GM21447 (cell line): ENCODE data around the gene FOXD4L6.
"Not testable (repeated sequence)": the region's sequence is repeated elsewhere in the genome, so short reads cannot be mapped to it uniquely, and the experiment has no call there.

Experiments used
- ATAC-seq: cut with Tn5 transposase; IDR thresholded peaks from one replicate; pipeline ENCODE4 v1.9.1; 2021; ENCODE audit not compliant: unreplicated experiment

The FOXD4L6 gene

DNA sequence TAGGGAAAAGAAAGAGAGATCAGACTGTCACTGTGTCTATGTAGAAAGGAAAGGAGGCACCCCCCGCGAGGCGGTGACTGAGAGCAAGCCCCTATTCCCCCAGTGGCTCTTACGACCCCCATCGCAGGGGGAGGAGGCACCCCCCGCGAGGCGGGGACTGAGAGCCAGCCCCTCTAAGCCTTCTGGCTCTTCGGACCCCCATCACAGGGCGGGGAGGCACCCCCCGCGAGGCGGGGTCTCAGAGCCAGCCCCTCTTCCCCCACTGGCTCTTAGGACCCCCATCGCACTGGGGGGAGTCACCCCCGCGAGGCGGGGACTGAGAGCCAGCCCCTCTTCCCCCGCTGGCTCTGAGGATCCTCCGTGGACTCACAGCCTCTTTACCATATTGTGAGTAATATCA is 23.9 kb downstream of the FOXD4L6 start:
- not testable (repeated sequence) for ATAC-seq

DNA sequence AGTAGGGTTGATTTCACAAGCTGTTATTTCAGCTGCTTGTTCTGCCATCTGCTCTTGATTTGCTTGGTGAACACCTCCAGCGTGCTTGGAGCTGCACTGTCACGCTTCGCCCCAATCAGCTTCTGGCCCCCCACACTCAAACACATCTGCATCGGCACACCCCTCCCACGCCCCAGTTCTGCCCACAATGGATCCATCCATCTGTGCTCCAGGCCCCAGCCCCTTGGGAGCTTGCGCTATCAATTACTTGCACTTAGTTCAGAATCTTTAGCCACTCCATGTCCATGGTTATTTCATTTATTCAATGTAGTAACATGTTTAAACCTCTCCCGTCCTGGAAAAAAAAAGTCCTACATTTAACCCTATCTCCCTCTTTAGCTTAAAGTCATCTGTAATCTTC is 28.0 kb downstream of the FOXD4L6 start:
- ATAC-seq: not testable (repeated sequence)

DNA sequence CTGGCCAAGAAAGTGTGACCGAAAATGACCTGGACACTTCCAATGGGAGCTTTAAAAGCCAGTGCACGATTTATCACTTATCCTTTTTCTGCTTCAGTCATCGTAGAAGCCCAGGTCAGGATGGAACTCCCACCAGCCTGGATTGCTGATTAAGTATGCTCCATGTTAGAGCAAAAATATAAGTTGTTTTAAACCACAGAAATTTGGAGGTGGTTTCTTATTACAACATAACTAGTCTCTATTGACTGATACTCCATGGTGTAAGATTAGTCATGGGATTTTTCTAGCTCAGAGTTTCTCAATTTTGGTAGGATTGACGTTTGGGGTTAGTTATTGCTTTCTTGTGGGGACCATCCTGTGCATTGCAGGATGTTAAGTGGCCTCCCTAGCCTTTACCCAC is 29.7 kb downstream of the FOXD4L6 start:
- not testable (repeated sequence) for ATAC-seq

DNA sequence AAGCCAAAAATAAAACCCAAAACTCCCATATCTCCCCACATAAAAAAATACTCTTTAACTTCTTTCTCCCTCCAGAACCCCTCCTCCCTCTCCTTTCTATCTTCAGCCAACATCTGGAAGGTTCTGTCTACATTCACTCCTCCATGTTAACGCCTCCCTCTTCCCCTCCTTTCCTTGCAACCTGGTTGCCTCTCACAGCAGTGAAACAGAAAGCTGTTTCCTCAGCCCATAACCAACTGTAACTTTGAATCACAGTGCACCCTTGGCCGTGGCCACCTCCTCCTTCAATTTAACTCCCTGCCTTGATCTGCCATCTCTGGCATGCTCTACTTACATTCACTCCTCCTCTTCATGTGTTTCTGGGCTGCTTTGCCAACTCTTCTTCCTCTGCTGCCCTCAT is 33.4 kb downstream of the FOXD4L6 start:
- ATAC-seq: not testable (repeated sequence)

DNA sequence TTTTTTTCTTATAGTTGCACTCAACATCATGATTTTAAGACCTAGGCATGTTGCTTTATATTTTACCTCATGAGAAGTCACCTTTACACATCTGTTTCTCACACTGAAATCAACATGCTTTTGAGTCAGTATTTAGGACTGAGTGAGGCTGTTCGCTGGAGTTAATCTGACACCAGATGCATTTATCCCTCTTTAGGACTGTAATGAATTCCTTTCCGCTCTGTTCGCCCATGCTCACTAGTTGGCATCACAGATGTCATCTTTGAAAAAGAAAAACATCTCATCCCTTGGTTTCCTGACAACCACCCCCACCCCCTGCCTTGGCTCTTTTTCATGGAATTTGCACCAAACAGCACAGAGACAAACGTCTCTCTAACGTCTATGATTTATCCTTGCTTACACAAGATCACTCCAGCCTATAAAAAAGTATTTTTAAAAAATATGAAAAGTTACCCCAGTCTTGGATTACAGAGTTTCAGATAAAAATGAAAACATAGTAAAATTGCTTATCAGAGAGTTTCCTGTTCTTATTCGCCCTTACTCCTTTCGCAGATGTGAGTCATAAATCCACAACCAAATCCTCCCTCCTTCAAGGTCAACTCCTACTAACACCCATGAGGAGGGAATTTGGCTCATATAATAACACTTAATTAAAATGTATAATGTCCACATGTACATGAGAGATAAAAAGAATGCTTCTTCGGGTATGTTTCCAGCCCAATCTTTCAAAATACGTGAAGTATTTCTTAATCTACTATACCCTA is 34.3 kb downstream of the FOXD4L6 start:
- ATAC-seq: not testable (repeated sequence)

DNA sequence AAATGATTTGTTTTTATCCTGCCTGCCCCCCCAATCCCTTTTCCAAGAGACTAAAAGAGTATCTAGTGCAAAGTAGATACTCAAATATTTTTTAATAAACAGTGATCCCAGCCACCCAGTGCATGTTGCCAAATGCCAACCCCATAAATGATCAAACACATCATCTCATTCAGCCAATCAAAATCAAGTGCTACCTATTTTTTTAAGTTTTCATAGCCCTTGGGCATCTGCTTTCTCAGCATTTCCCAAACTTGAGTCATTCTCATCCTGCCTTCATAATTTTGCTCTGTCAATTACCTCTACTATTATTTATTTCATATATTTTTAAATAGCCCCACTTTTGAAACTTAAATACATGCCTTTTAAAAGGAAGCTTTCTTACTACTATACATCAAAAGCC is 37.6 kb downstream of the FOXD4L6 start:
- ATAC-seq: not testable (repeated sequence)

DNA sequence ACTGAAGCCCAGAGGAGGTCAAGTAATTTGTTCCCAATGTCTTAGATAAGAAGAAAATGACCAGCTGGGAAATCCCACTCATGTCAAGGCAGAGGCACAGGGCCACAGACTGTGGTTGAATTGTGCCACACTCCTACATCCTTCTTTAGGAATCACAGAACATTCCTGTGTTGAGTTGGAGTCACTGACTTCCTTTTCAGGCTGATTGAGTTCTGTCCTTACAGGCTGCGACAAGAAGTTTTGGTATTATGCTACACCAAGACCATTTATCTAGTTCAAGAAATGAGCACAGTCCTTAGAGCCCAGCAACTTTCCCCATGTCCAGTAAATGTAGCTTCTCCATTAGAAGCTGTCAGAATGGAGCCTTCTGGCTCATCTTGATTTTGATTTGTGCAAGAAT is 38.1 kb downstream of the FOXD4L6 start:
- ATAC-seq: not testable (repeated sequence)

DNA sequence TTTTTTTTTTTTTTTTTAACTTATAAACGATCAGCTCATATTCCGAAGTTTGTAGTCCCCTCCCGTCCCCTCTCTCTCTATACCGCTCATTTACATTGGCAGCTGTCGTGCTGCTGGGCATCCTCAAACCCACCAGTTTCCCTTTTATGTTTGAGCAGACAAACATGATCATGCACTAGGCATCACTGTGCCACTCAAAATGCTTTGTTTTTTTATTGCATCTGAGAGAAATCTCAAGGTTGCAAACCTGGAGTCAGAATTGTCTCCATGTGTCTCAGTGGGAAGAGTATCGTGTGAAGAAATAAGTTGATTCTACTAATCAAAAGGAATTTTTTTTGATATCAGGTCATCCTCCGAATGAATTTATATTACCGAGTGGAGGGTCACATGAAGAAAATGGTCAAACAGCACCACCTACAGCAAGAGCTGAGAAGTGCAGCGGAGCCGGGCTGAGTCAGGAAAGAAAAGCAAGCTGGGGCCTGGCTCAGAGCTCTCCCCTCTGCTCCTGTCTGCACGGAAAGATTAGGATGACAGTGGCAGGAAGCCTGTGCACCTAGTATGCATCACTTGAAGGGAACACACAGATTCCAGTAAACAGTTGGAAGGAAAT is 39.9 kb downstream of the FOXD4L6 start:
- peak; percentile 53 for ATAC-seq

DNA sequence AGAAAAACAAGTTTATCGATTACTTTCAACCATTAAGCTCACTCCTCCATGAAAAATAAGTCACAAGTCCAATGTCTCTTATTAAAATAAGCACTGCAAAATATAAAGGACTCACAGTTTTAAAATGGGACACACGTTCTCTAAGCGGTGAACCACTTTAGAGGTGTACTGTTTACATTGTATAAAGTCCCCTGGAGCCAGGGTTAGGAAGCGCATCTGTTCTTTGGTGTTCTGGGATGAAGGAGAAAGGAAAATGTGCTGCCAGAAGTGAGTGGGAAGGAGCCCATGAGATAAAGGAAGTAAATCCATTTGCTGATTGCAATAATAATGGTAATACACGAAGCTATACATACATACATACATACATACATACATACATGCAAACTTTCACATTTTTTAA is 40.6 kb downstream of the FOXD4L6 start:
- not testable (repeated sequence) for ATAC-seq

DNA sequence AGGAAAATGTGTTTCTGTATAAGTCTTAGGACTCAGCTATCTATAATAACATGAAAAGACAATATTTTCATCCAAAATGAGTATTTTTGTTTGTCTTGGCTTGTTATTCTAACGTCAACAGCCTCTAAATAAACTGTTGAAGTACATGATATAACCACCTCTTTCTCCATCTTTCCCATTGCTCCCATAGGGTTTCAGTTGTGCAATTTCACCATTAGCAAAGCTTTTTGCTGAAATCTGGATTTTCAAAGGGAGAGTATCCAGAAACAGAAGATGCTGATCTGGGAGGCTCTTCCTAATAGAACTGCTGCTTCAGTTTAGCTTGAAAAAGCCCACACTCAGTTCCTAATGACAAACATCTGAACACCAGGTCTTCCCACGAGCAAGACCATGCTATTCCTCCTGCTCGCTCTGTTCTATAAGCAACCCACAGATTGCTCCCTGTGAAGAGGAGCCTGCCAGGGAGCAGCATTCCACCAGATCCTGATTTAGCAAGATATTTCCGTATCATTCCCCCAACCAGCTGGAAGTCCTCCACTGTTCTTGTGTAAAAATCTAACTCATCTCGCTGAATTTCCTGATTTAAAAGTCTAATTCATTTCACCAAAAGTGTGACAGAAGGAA is 41.2 kb downstream of the FOXD4L6 start:
- not testable (repeated sequence) for ATAC-seq

DNA sequence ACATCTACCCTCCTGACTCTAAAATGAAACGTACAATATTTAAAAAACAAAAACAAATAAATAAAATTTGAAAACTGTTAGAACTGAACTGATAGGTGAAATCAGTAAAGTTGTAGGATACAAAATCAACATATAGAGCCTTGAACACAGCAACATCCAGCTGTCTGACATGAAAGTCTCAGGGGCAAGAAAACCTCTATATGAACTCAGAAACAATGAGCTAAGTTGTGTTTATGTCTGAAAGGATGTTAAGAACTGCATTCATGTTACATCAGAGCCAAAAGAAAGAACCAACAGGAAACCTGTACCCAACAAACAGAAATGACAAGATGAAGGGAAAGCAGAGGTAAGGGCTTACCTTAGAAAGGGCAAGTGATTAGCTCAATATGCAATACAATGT is 41.8 kb downstream of the FOXD4L6 start:
- ATAC-seq: not testable (repeated sequence)

DNA sequence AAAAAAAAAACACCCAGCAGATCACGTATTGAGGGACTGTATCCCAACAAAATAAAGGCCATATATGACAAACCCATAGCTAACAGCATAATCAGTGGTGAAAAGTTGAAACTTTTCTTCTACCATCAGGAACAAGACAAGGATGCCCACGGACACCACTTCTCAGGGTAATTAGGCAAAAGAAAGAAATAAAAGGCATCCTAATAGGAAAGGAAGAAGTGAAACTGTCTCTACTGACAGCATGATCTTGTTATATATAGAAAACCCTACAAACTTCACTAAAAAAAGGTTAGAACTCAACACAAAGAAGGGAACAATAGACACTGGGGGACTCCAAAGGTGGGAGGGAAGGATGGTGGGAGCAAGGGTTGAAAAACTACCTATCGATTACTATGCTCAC is 42.3 kb downstream of the FOXD4L6 start:
- ATAC-seq: not testable (repeated sequence)

DNA sequence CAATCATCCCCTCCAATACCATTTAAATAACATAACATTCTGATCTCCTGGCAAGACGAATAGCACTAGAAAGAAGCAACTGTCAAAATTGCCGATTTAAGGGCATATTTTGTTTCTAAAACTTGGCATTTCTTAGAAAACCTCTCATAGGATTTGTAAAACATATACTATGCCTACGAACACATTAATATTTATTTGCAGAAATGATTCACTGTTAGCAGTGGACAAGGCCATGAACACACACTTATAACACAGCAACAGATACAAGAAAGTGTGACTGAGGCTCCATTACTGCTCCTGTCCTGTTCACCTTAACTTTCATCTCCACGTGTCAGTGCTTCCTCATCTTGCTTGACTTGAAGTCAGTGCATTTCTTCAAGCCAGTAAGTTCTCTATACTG is 46.1 kb downstream of the FOXD4L6 start:
- ATAC-seq: not testable (repeated sequence)

DNA sequence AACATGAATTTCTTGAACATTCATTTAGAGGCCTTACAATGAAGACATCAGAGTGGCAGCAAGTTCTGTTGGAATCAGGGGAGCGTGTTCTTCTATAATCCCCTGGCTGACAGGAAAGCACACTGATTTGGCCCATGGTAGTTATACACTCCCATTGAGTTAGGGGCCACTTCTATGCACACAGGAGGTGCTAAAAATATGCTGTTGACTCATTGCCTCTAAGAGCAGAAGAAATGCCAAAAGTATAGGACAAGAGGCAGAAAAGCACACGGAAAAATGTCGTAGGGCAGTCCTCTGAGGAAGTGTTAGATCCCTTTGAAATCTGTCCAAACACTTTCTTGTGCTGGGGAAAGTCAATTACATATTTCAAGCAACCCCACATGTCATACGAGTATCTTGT is 49.0 kb downstream of the FOXD4L6 start:
- ATAC-seq: not testable (repeated sequence)

DNA sequence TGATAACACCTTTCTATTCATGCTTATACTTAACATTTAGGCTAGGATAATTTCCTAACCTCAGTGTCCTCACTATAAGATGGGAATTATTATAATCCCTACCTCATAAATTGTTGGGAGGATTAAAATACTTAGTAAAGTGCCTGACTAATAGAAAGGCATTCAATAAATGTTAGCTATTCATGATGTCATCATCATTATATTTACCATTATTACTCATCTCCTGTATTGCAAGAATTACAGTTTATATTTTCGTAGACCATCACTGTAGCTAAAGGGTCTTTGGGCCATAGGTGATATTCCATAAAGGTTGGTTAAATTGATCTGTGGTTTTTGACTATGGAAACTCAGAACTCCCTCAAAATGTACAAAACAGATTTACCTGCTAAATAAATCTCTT is 50.9 kb downstream of the FOXD4L6 start:
- ATAC-seq: not testable (repeated sequence)
